NCI-H82 (cell line): Measurements from ENCODE around the gene SPEM2.
"Not testable (repeated sequence)": the region's sequence is repeated elsewhere in the genome, so short reads cannot be mapped to it uniquely, and the experiment has no call there.

Source experiments
- DNase-seq: peaks from one replicate; lab custom pipeline; 2025; lab: John Stamatoyannopoulos, UW

Gene SPEM2

GRCh38 chr17:7442142-7442541 is 16.7 kb downstream of the SPEM2 start:
- peak; percentile 29 for DNase-seq

- no peak for DNase-seq
Observed at GRCh38 chr17:7443499-7444485, 18.4 kb downstream of the SPEM2 start.

DNA sequence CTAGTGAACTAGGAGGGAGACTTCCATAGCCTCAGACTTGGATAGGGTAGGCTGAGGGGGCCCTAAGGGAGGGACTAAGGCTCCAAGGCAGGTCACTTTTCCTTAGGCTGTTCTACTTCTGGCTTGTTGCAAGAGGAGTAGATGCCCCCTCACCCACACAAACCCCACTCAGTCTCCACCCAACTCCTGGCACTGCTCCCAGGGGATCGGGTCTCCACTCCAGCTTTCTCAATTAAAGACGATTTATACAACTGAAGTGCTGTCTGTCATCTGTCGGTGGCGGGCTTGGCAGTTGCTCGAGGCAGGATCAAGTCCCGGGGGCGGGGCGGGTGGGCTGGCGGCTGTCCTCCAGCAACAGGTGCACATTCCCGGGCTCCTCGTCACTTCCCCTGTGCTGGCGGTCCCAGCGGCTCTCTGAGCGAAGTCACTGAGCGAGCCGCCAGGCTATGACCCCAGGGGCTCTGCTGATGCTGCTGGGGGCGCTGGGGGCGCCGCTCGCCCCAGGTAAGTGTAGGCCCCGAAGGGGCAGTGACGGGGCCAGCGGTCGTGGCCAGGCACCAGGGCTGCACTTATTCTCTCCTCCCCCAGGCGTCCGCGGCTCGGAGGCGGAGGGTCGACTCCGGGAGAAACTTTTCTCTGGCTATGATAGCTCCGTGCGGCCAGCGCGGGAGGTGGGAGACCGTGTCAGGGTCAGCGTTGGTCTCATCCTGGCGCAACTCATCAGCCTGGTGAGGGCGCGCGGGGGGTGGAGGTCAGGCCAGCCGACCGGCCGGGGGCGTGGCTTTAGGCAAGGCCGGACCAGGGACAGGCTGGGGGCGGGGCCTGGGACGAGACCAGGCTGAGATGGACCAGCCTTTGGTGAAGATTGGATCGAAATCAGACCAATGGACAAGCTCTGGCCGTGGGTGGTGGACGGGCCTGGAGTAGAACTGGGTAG is 19.5 kb downstream of the SPEM2 start, which contains the start of gene CHRNB1:
Gene CHRNB1 (plus strand): TSS at position 380 of the 937 bp plus-strand sequence. CDS start 67 bp downstream, at position 447.
- DNase-seq = peak; percentile 95

DNA sequence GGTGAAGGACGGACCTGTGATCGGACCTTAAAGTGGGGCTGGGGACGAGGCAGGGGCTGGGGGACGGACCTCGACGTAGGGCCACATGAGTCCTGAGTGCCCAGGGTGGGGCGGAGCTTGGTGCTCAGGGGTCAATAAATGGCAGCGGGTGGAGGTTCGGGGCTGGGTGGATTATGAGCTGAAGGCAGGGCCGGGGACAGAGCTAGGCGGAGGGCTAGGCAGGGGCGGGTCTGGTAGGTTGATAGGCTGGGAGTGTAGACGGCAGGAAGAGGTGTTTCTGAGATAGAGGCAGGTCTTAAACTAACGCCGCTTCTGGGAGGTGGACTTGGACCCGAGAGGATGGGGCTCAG is 20.2 kb downstream of the SPEM2 start:
- DNase-seq = peak; percentile 88

DNA sequence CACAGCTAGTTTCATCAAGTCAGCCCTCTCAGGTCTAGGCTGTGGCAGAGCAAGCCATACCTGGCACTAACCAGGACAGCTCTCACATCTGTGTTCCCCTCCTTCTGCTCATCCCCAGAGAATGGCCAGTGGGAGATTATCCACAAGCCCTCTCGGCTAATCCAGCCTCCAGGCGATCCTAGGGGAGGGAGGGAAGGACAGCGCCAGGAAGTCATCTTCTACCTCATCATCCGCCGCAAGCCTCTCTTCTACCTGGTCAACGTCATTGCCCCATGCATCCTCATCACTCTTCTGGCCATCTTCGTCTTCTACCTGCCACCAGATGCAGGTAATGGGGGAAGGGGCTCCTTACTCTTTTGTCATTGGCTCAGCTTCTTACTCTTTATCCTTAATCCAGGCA is 23.0 kb downstream of the SPEM2 start:
- peak; percentile 87 for DNase-seq

- DNase-seq = no peak
Observed at GRCh38 chr17:7459961-7460545, 34.6 kb downstream of the SPEM2 start.

- DNase-seq = no peak
Observed at GRCh38 chr17:7460850-7461660, 35.6 kb downstream of the SPEM2 start.

DNA sequence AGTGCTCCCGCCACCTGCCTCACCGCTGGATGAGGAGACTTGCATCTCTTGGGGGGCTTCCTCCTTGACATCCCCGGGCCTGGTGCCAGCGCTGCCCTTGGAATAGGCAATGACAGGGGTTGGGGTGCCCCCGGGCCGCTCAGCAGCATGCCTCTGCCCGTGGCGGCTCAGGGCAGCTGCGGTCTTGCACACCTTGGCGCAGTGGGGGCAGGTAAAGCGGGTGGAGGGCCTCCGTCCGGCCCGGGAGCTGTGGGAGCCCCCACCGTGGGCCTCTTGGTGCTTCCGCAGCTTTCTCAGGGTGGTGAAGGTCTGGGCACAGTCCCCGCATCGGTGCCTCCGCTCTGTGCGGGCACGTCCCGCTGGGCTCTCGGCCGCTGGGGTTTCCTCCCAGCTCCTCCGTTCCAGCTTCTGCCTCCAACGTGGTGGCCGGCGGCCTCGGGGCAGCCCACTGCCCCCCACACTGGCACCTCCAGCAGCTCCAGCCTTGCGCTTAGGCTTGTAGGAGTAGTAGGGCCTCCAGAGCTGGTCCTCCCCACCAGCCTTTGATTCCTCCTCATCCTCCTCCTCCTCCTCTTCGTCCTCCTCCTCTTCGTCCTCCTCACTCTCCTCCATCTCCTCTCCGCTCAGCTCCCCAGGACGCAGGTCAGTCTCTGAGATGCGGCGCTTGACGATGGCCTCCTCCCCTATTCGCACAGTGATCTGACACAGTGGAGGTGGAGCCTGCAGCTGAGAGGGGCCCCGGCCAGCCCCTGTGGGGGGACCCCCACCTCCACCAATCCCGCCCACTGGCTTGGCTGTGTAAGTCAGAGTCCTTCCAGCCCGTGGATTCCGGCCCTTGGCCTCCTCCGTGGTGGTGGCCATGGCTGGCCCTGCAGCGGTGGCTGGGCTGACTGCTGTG is 37.3 kb downstream of the SPEM2 start:
- DNase-seq = no peak

DNA sequence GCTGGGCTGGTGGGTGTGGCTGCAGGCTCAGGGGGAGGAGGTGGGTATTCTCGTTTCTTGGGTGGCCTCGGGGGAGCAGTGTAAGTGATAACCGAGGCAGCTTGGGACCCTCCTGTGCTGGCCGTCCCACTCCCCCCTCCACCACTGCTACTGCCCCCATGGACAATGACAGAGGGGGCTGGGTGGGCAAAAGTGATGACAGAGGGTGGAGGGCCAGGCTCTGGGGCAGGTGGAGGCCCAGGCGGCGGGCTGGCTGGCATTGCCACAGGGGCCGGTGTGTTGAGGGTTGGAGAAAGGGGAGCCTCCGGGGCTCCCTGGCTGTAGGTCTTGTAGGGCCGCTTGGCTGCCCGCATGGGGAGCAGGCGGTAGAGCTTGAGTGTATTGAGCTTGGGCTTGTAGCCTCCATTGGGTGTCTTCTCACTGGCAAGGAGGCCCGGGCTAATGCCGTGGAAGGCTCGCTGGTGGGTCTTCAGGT is 38.0 kb downstream of the SPEM2 start:
- DNase-seq = no peak

DNA sequence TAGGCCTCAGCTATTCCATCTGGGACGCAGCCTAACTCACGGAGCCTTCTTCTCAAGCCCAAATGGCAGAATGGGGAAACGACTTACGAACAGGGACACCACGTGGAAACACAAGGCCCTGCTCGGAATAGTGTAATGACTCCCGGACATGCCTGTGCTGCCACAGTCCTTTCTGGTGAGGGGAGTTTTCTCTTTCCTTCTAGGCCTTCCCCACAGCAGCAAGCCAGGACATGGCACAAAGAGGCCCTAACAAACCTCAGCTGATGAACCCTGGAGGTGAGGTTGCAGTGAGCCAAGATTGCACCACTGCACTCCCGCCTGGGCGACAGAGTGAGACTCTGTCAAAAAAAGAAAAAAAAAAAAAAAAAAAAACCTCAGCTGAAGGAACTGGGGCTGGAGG is 38.7 kb downstream of the SPEM2 start:
- no peak for DNase-seq

GRCh38 chr17:7465597-7466275 is 40.3 kb downstream of the SPEM2 start:
- no peak for DNase-seq

DNA sequence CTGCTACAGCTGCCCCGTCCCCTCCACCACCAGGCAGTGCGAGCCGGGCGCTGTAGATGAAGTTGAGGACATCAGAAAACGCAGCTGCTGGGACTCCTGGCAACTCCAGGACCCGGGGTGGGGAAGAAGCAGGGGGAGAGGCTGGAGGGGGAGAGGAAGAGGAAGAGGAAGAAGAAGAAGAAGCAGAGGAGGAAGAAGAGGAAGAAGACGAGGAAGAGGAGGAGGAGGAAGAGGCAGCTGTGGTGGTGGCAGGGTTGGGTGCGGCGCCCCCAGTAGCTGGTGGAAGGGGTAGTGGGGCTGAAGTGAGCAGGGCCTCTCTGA is 40.9 kb downstream of the SPEM2 start:
- no peak for DNase-seq

- no peak for DNase-seq
Observed at GRCh38 chr17:7466639-7467341, 41.4 kb downstream of the SPEM2 start.

- no peak for DNase-seq
Observed at GRCh38 chr17:7467498-7467897, 42.1 kb downstream of the SPEM2 start.

- DNase-seq = no peak
Observed at GRCh38 chr17:7468290-7468689, 42.9 kb downstream of the SPEM2 start.

DNA sequence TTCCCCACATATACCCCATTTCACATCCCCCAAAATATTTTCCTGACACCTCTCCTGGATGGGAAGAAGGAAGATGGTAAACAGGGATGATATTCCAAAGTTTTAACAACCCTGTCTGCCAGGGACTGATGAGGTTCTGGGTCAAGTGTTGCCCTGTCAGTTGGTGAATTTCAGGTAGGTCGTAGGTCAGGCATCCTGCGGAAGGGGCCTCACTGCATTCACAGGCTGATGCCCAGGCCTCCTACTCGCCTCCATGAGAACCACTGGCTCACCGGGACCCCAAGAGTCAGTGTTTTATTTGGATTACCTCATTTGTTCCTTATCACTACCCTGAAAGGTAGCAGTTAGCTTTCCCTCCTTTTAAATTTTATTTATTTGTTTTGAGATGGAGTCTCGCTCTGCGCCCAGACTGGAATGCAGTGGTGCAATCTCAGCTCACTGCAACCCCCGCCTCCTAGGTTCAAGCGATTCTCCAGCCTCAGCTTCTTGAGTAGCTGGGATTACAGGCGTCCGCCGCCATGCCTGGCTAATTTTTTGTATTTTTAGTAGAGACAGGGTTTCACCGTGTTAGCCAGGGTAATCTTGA is 43.5 kb downstream of the SPEM2 start:
- no peak for DNase-seq

DNA sequence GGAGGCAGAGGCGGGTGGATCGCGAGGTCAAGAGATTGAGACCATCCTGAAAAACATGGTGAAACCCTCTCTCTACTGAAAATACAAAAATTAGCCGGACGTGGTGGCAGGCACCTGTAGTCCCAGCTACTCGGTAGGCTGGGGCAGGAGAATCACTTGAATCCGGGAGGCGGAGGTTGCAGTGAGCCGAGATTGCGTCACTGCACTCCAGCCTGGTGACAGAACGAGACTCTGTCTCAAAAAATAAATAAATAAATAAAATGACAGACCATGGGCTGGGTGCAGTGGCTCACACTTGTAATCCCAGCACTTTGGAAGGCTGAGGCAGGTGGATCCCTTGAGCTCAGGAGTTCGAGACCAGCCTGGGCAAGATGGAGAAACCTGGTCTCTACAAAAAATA is 44.4 kb downstream of the SPEM2 start:
- not testable (repeated sequence) for DNase-seq

- not testable (repeated sequence) for DNase-seq
Observed at GRCh38 chr17:7470457-7470973, 45.1 kb downstream of the SPEM2 start.
